Nephron progenitor cell (in vitro differentiated cells): ENCODE measurements around the gene LRRC19.

Experiments used
- DNase-seq: peaks from one replicate; pipeline ENCODE4 v3.0.0; 2021
- H3K27ac Mint-ChIP-seq: 2 replicates; pipeline ENCODE4 v1.8.0; 2021; ENCODE audit warnings: mild to moderate bottlenecking, moderate library complexity, mixed read lengths
- H3K27me3 Mint-ChIP-seq: 2 replicates; pipeline ENCODE4 v1.8.0; 2021; ENCODE audit warnings: mild to moderate bottlenecking, low read depth, mixed read lengths; ENCODE audit not compliant: poor library complexity
- H3K36me3 Mint-ChIP-seq: 2 replicates; pipeline ENCODE4 v1.8.0; 2021; ENCODE audit warnings: low read depth, mixed read lengths
- H3K4me1 Mint-ChIP-seq: 2 replicates; pipeline ENCODE4 v1.8.0; 2021; ENCODE audit warnings: mixed read lengths
- H3K4me3 Mint-ChIP-seq: 2 replicates; pipeline ENCODE4 v1.8.0; 2021; ENCODE audit warnings: mild to moderate bottlenecking, moderate library complexity, mixed read lengths
- H3K9me3 Mint-ChIP-seq: 2 replicates; pipeline ENCODE4 v1.8.0; 2021; ENCODE audit warnings: mild to moderate bottlenecking, moderate library complexity, mixed read lengths
- CTCF ChIP-seq: fragments of 200-600 bp; sonication (generic); IDR thresholded peaks from 2 replicates; pipeline ENCODE4 v1.5.0; 2021; ENCODE audit warnings: antibody characterized with exemption

The LRRC19 gene

GRCh38 chr9:26949637-26950069 lies 55.8 kb downstream of the LRRC19 start:
- no peaks in the 10 kb centered on the region for H3K9me3 Mint-ChIP-seq
- DNase-seq = no peak
- peaks cover 9% of the 10 kb centered on the region for H3K27me3 Mint-ChIP-seq
- peak overlapping the region; percentile 26 for H3K27ac Mint-ChIP-seq
- peaks cover 3% of the 10 kb centered on the region for H3K36me3 Mint-ChIP-seq
- peaks cover 29% of the 10 kb centered on the region for H3K4me1 Mint-ChIP-seq
- H3K4me3 Mint-ChIP-seq = no peak overlapping the region
- no peak for TF ChIP-seq CTCF

GRCh38 chr9:26947736-26948135 lies 57.7 kb downstream of the LRRC19 start:
- peak overlapping the region; percentile 90 for H3K4me3 Mint-ChIP-seq
- peaks cover 9% of the 10 kb centered on the region for H3K27me3 Mint-ChIP-seq
- H3K4me1 Mint-ChIP-seq = peaks cover 29% of the 10 kb centered on the region
- no peak for DNase-seq
- no peak for TF ChIP-seq CTCF
- peak overlapping the region; percentile 100 for H3K27ac Mint-ChIP-seq
- peaks cover 21% of the 10 kb centered on the region for H3K36me3 Mint-ChIP-seq
- H3K9me3 Mint-ChIP-seq = no peaks in the 10 kb centered on the region

GRCh38 chr9:26946753-26947727 lies 58.4 kb downstream of the LRRC19 start, which contains the start of gene PLAA:
Gene PLAA (minus strand): TSS chr9:26947242. CDS start chr9:26947045, 197 bp downstream.
- no peak for TF ChIP-seq CTCF
- Mint-ChIP-seq H3K4me3 (peak within 1 kb of the TSS; percentile 90), H3K9me3 (no peaks in the 10 kb centered on the region), H3K4me1 (peaks cover 29% of the 10 kb centered on the region), H3K27ac (peak within 1 kb of the TSS; percentile 100), H3K27me3 (peaks cover 6% of the 10 kb centered on the region), H3K36me3 (peaks cover 26% of the 10 kb centered on the region)
- DNase-seq = peak; percentile 80

- peak overlapping the region; percentile 100 for H3K27ac Mint-ChIP-seq
Measured at GRCh38 chr9:26945591-26945990, 59.9 kb downstream of the LRRC19 start.

More at GRCh38 chr9:26945591-26945990, 59.9 kb downstream of the LRRC19 start:
- DNase-seq = no peak
- Mint-ChIP-seq H3K36me3 (peaks cover 40% of the 10 kb centered on the region), H3K9me3 (peaks cover 1% of the 10 kb centered on the region), H3K27me3 (peaks cover 6% of the 10 kb centered on the region), H3K4me3 (peak overlapping the region; percentile 90), H3K4me1 (peaks cover 29% of the 10 kb centered on the region)
- TF ChIP-seq CTCF = no peak
